H4 (cell line): ENCODE results near the gene CYP27A1. TPM values are rescaled to one million over a fixed set of nuclear protein-coding genes. Genes with fewer than 3 reads are reported as not detected.
A peak's percentile ranks its signal among the peaks of the same experiment; 100 is the strongest.

Source experiments
- DNase-seq: peaks from one replicate; pipeline ENCODE4 v3.0.0-alpha.2; 2015; ENCODE audit warnings: low spot score
- total RNA-seq: library from RNA; depleted of rRNA; stranded (reverse); fragments of >200 nt; shearing (Covaris generic); gene quantifications from 2 replicates; pipeline ENCODE4 v1.2.3, GENCODE V29; 2014

CYP27A1 gene
- total RNA-seq, 1 experiment from 2014 or later, result 0.21 TPM

DNA sequence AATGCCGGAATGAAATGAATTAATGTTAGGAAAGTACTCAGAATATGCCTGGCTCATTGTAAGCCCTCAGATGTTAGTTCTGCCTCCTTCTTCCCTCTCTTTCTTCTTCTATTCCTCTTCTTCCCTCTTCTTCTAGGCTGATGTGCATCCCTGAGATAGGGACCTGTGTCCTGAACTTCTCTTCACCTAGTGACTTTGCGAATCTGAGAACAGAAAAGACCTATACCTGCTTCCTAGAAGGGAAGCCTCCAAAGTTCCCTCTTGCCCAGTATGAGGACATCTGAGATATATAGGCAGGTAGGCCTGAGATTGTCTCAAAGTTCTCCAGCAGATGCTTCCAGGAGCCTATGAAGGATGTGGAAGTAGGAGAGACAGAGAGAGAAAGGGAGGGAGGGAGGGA is 8.1 kb upstream of the CYP27A1 start:
- no peak for DNase-seq

DNA sequence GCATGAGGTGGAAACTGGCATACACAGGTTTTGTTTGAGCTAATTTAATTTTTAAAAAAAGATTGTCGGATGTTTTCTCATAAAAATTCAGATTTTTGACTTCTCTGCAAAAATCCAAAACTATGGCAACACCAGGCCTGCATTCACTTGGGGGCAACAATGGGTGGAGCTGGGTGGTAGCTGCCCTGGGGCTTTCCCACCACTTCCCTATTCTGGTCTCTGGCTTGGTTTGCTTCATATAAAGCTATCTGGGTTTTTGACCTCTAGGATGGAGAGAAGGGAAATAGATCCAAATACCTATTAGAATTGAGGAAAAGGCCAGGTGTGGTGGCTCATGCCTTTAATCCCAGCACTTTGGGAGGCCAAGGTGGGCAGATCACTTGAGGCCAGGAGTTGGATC is 5.5 kb upstream of the CYP27A1 start:
- no peak for DNase-seq

DNA sequence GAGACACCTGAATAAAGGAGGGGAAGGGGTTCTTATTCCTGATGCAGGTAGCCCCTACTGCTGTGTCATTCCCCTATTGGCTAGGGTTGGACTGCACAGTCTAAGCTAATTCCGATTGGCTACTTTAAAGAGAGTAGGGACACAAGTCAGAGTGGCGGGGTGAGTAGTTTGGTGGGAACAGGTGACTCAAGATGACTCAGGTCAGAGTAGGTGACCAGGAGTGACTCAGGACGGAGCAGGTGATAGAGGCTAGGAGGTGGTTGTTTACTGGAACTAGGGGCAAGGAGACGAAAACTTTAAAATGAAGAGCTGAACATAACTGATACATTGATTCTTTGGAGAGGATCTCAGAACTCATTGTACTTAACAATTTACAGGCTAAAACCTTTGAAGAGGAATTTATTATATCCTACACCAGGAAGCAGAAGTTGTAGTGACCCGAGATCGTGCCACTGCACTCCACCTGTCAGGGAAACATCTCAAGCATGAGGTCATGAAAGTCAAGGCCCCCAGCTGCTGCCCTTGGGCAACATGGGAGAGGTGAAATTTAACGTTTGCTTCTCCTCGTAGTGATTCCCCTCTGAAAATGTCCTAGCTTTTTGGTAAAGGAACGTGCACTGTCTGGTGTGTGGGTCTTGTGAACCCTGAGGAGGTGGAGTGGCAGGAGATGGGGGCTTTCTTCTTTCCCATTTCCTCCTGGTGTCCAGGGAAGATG is 4.5 kb upstream of the CYP27A1 start:
- no peak for DNase-seq

DNA sequence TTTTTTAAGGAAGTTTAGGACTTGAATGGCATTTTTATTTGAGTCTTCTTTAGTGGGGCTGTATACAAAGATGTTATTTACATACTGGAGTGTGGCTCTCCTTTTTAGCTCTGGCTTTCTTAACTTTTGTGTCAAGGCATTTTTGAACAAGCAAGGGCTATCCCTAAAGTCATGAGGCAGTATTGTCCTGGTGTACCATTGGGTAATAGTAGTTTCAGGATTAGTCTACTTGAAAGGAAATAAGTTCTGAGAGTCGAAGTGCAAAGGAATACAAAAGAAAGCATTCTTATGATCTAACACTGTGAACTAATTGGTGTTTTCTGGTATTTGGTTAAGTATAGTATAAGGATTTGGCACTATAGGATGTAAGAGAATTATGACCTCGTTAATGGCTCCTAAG is 1.9 kb upstream of the CYP27A1 start:
- no peak for DNase-seq

DNA sequence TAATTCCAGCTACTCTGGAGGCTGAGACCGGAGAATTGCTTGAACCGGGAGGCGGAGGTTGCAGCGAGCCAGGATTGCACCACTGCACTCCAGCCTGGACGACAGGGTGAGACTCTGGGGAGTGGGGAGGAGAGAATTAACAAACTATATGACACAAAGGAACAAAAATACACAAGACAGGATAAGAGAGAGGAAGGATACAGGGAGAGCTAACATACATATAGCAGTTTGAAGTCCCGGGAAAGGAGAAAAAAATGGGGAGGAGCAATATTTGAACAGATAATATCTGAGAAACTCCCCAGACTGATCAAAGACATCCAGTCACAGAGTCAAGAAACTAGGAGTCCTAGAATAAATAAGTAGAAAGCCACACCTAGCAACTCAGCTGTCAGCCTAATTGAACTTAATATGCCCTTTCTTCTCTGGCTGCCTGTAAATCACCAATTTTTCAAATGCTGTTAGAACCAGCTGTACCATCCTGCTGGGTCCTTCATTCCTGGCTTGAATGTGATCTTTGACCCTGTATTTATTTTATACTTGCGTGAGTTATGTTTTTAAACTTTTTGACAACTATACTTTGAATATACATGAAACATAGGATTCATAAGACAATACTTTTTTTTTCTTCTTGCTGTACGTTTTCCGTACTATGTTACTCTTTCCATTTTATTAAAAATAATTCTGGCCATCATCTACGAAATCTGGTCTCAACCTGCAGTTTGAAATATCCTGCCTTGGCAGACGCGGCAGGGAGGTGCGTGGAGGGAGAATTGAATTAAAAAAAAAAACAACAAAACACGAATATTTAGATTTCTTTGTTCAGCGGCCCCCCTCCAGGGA is 876 bp upstream of the CYP27A1 start:
- no peak for DNase-seq

DNA sequence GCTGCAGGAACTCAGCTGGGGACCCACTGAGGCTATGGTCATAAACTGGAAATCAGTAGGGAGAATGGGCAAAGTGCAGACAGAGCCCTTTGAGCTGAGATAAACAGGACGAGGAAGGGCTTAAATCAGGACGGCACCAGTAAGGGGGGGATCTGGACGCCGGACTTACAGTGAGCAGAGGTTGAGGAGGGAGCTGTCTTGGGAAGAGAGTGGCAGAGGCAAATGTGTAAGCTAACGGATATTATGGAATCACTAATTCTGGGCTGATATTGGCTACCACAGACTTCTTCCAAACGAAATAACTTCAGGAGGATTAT is 539 bp downstream of the CYP27A1 start:
- DNase-seq, result no peak

DNA sequence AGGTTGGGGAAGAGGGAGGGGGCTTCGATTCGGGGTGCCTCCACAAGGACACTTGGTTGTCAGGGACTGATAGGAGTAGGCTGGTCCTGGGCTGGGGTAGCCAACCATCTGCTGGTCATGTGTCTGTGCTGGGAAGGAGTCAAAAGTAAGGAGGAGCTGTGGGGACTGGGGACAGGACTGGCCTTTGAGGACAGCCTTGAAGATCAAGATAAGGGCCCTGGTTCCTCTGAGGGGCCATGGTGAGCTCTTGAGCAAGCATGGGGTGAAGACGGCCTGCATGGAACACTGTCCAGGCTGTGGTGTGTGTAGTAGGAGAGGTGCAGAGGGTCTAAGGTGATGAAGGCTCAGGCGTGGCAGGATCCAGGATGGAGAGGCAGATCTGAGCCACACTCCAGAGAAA is 1.7 kb downstream of the CYP27A1 start:
- DNase-seq, result no peak

DNA sequence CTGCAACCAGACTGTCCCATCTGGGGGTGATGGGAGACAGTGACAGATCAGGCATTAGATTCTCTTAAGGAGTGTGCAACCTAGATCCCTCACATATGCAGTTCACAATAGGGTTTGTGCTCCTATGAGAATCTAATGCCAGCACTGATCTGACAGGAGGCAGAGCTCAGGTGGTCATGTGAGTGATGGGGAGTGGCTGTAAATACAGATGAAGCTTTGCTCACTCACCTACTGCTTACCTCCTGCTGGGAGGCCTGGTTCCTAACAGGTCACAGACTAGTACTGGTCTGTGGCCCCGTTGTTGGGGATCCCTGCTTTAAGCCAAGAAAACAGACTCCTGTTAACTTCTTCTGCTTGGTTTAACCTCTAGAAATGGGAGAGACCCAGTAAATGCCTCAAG is 3.2 kb downstream of the CYP27A1 start:
- DNase-seq, result no peak

DNA sequence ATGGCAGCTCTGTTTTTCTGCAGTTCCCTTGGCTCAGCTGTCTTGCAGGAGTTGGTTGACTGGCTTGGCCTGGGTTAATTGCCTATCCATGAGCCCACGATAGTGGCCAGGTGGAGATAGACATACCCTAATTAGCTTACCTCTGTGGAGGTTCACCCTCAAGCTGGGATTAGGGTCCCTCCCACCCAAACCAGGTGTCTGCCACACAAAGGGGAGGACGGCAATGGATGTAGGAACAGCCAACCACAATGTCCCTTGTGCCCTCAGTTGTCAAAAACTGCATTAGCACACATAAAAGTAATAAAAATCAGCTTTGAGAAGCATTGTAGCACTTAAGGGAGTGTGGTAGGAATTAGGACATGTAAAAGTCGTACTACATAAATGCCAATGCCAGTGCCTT is 4.2 kb downstream of the CYP27A1 start:
- DNase-seq, result no peak

DNA sequence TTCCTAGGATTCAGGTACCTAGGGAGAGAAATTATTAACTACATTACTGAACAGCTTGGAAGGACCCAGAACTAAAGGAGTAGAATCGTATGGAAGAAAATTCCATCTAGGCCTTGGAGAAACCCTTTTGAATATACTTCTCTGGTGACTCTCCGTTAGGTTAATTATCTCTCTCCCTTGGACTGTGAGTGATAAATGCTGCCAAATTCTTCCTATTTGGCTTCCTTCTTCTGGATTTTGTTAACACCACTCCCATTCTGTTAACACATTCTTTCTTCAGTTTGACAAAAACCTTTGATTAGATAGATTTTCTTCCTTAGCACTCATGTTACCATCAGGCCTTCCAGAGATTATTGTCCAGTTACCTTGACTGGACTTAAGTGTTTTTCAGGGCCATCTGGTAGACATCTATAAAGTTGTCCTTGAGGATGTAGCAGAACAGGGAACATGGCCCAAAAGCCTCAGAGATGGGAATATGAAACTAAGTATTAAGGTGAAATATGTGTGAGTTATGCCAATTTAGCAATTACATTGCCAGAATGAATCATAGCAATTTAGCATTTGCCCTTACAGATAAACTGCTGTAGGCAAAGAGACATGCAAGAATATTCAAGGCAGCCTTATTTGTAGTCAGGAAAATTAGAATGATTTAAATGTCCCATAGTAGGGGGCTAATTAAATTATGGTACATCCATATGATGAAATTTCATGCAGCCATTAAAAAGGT is 6.7 kb downstream of the CYP27A1 start:
- DNase-seq, result no peak

DNA sequence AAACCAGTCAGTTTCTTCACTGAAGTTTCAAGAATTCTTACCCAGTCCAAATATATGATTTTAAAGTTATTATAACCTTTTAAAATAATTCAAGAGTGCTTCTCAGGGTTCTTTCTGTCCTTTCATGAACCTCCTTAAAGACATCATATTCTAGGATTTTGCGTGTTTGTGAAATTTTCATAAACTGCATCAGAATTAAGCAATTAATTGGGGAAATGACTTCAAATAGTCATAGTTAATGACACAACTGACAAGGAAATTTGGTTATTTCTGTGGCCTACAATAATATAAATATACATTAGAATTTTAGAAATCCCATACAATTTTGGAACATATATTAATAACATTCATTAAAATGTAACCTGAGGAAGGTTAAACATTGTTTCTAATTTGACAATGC is 10.5 kb downstream of the CYP27A1 start:
- DNase-seq, result no peak

DNA sequence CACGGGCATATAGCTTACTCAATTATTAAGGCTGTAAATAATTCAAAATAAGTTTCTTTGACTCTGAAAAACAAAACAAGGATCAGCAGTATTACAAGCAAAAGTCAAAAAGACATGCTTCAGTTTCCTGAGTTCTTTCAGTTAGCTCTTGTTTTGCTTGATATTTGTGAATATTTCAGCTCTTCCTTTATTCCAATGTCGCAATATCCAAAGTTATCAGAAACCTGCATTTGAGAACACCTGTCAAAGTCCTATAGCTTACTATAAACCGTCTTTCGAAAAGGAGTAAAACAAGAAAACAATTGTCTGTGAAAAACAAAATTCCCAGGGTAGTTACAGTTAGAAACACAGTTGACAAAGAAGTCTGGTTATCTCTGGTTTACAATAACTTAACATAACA is 14.7 kb downstream of the CYP27A1 start:
- no peak for DNase-seq

DNA sequence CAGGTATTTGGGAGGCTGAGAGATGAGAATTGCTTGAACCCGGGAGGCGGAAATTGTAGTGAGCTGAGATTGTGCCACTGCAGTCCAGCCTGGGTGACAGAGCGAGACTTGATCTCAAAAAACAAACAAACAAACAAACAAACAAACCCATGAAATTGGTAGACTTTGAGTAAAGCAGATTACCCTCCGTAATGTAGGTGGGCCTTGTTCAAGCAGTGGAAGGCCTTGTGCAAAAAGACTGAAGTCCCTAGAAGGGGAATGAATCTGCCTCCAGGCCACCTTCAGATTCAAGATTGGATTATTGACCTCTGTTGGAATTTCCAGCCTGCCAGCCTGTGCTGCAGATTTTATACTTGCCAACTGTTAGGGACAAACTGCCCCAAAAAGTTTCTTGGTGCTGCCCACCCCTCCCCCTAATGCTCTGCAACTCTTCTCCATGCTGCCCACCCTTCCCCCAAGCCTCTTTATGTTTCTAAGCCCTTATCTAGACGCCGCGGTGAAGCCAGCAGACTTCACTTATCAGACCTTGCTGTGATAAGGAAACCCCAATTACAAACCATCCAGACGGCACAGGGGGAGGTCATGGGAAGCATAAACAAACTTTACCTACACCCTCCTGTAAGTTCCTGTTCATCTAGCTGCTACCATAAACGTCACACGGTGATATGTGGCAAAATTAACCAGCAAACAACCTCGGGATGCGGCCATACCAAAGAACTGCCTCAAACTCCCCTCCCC is 17.0 kb downstream of the CYP27A1 start:
- DNase-seq, result no peak

DNA sequence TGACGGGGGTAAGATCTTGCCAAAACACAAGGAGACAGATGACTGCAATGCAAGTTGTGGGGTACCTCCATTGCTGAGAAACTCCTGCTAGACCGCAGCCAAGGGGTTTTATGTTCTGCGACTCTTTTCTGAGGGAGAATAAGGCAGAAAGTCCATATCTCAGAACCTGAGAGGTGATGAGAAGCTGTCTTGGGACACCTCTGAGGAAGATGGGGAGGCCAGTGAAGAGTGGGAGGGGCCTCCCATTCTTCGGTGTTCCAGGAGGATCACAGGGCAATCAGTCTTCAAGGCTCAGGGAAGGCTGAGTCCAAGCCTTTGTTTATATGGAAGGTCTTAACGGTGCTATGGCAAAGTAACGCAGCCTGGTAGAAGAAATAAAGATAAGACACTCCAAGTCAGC is 18.0 kb downstream of the CYP27A1 start:
- no peak for DNase-seq

DNA sequence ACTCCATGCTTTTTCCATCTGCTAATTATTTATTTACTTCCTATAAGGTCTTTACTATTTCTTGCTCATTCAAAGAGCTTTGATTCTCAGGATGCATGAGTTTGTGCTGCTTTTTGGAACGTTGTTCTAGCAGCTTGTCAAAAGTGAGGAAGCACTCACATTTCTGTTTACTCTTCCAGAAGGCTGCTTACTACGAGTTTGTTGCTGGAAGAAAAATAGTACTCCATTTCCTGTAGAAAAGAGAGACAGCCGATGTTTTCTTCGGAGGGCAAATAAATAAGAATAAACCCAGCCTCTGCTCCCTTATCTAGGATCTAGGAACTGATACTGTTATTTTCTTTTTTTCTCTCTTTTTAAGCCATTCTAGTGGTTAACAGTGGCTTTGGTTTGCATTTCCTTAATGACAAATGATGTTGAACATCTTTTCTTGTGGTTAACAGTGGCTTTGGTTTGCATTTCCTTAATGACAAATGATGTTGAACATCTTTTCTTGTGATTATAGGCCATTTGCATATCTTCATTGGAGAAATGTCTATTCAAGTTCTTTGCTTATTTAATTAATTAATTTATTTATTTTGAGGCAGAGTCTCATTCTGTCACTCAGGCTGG is 20.5 kb downstream of the CYP27A1 start:
- no peak for DNase-seq

DNA sequence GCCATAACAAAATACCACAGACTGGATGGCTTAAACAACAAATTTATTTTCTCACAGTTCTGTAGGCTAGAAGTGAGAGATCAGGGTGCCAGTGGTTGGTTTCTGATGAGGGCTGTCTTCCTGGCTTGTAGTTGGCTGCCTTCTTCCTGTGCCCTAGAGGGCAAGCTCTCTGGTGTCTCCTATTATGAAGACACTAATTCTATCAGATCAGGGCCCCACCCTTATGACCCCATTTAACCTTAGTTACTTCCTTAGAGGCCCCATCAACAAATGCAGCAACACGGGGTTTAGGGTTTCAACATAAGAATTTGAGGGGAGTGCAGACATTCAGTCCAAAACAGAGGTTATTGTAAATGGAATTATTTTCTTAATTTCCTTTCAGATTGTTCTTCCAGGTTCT is 22.9 kb downstream of the CYP27A1 start:
- no peak for DNase-seq

DNA sequence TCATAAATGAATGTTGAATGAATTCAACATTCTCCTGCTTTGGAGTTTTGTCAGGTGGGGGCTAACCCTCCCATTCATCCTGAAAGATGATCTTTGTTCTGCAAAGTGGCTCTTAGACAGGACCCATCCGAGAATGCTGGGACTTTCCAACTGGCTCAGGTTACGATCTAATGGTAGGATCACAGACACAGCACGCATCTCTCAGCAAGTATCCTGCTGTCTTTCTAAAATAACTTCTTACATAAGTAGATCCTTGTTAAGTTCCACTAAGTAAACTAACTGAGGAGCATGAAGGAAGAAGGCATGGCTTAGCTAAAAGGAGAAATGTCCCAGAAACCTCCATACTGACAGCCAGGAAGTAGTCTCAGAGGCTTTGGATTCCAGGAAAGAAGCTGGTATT is 23.7 kb downstream of the CYP27A1 start:
- no peak for DNase-seq

DNA sequence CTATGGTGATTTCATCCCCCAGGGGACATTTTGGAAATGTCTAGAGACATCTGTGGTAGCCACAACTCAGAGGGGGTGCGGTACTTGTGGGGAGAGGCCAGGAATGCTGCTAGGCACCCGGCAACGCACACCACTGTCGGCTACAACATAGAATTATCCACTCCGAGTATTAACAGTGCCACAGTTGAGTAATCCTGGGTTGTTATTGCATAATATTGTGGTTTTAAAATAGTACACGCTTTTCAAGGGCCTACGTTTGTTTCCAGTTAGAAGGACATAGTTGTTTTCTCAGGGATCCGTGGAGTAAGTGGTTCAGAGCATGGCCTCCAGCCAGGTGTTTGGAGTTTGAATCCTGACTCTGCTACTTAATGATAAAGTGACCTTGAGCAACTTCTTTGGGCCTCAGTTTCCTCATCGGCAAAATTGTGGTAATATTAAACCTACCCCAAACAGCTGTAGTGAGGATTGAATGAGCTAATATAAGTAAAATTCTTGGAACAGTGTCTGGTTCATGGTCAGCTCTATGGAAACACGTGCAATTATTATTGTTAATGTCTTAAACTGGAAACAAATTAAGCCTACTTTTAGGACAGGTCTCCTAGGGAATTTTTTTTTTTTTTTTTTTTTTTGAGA is 24.5 kb downstream of the CYP27A1 start:
- peak; percentile 97 for DNase-seq

DNA sequence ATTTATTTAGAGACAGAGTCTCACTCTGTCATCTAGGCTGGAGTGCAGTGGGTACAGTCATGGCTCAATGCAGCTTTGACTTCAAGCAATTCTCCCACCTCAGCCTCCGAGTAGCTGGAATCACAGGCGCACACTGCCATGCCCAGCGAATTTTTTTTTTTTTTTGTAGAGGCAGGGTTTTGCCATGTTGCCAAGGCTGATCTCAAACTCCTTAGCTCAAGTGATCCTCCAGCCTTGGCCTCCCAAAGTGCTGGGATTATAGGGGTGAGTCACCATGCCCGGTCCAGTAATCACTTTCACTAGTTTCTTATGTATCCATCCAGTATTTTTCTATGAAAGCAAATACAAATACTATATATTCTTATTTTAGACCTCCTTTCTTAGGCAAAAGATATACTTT is 25.7 kb downstream of the CYP27A1 start:
- DNase-seq, result peak; percentile 32

DNA sequence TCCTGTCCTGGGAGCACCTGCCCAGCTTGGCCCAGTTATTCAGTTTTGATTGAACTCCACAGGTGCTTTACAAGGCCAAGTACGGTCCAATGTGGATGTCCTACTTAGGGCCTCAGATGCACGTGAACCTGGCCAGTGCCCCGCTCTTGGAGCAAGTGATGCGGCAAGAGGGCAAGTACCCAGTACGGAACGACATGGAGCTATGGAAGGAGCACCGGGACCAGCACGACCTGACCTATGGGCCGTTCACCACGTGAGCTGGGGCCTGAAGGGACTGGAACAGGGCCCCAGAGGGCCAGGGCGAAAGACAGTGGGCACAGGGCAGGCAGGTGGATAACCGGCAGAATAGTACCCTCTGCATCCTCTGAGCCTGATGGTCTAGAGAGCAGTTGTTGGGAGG is 27.6 kb downstream of the CYP27A1 start:
- DNase-seq, result no peak

DNA sequence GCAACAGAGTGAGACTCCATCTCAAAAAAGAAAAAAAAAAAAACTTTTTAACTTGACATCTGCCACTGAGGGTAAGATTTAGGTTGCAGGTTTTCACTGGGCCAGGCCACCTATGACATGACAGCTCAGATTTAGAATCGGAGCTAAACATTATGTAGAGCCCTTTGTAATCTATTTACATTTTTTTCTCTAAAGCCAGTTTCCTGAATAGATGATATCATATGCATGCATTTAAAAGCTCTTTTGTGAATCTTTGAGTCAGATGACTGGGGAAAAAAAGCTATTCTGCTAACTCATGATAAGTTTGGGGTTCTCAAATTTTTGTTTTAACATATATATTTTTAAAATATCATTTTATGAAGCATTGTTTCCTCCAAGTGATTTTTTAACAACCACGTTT is 28.3 kb downstream of the CYP27A1 start:
- no peak for DNase-seq
